ENCODE results near the gene TRIM65. TPM values are rescaled to one million over a fixed set of nuclear protein-coding genes. Genes with fewer than 3 reads are reported as not detected.

Gene TRIM65
- polyA plus RNA-seq, 1 donor from 2014 or later: 1.5 TPM

GRCh38 chr17:75909812-75910274 lies 13.1 kb upstream of the TRIM65 start:
- Histone ChIP-seq H3K9me2 (ENCODE audit: insufficient read depth, low read length) (no peaks in the 10 kb centered on the region), H3K4me2 (ENCODE audit: low read length) (no peak overlapping the region), H3K79me2 (replicated peaks; ENCODE audit: insufficient read depth, low read length) (no peaks in the 10 kb centered on the region), H4K20me1 (ENCODE audit: insufficient read depth) (no peaks in the 10 kb centered on the region), H3F3A (ENCODE audit: insufficient read depth, low read length, poor library complexity, severe bottlenecking) (no peaks in the 10 kb centered on the region), H3K9me3 (ENCODE audit: low read length) (no peaks in the 10 kb centered on the region), H3K27ac (ENCODE audit: low read length) (no peak overlapping the region), H3K9ac (ENCODE audit: low read length) (no peak overlapping the region), H2AFZ (ENCODE audit: low read depth, low read length) (no peak overlapping the region), H3K36me3 (ENCODE audit: insufficient read depth, low read length) (no peaks in the 10 kb centered on the region), H3K4me3 (ENCODE audit: low read length) (no peak overlapping the region), H3K27me3 (ENCODE audit: insufficient read depth, low read depth, low read length) (no peaks in the 10 kb centered on the region)
- no peak for TF ChIP-seq REST (IDR thresholded peaks at IDR 0.05; ENCODE audit: borderline replicate concordance)
- TF ChIP-seq RAD21 (conservative IDR thresholded peaks at IDR 0.05): no peak
- TF ChIP-seq TAF1 (IDR thresholded peaks at IDR 0.05; ENCODE audit: low read depth): no peak
- no peak for TF ChIP-seq MXI1 (conservative IDR thresholded peaks at IDR 0.05; ENCODE audit: poor library complexity, severe bottlenecking)
- TF ChIP-seq CTCF (IDR thresholded peaks at IDR 0.05; ENCODE audit: poor library complexity, severe bottlenecking): no peak
- no peak for TF ChIP-seq POLR2AphosphoS5 (IDR thresholded peaks at IDR 0.05)
- no peak for TF ChIP-seq SMC3 (conservative IDR thresholded peaks at IDR 0.05; ENCODE audit: poor library complexity)
- no peak for TF ChIP-seq EP300 (conservative IDR thresholded peaks at IDR 0.05; ENCODE audit: poor library complexity, severe bottlenecking)
- no peak for TF ChIP-seq EZH2 (IDR thresholded peaks at IDR 0.05; ENCODE audit: borderline replicate concordance, insufficient read depth, low read length, poor library complexity, severe bottlenecking)

- H3K79me2 ChIP-seq (replicated peaks; ENCODE audit: insufficient read depth, low read length): no peaks in the 10 kb centered on the region
- H3K36me3 ChIP-seq (ENCODE audit: insufficient read depth, low read length): no peaks in the 10 kb centered on the region
- no peak overlapping the region for H2AFZ ChIP-seq (ENCODE audit: low read depth, low read length)
- TF ChIP-seq EP300 (conservative IDR thresholded peaks at IDR 0.05; ENCODE audit: poor library complexity, severe bottlenecking) (no peak), RAD21 (conservative IDR thresholded peaks at IDR 0.05) (no peak), POLR2AphosphoS5 (IDR thresholded peaks at IDR 0.05) (no peak), TAF1 (IDR thresholded peaks at IDR 0.05; ENCODE audit: low read depth) (no peak), REST (IDR thresholded peaks at IDR 0.05; ENCODE audit: borderline replicate concordance) (no peak), CTCF (IDR thresholded peaks at IDR 0.05; ENCODE audit: poor library complexity, severe bottlenecking) (no peak), SMC3 (conservative IDR thresholded peaks at IDR 0.05; ENCODE audit: poor library complexity) (no peak), EZH2 (IDR thresholded peaks at IDR 0.05; ENCODE audit: borderline replicate concordance, insufficient read depth, low read length, poor library complexity, severe bottlenecking) (no peak), MXI1 (conservative IDR thresholded peaks at IDR 0.05; ENCODE audit: poor library complexity, severe bottlenecking) (no peak)
- H3K27ac ChIP-seq (ENCODE audit: low read length): no peak overlapping the region
- H3K4me3 ChIP-seq (ENCODE audit: low read length): no peak overlapping the region
- H3K9me2 ChIP-seq (ENCODE audit: insufficient read depth, low read length): no peaks in the 10 kb centered on the region
- no peaks in the 10 kb centered on the region for H3K27me3 ChIP-seq (ENCODE audit: insufficient read depth, low read depth, low read length)
- no peak overlapping the region for H3K4me2 ChIP-seq (ENCODE audit: low read length)
- no peaks in the 10 kb centered on the region for H3K9me3 ChIP-seq (ENCODE audit: low read length)
- H3K9ac ChIP-seq (ENCODE audit: low read length): no peak overlapping the region
- no peaks in the 10 kb centered on the region for H4K20me1 ChIP-seq (ENCODE audit: insufficient read depth)
- no peaks in the 10 kb centered on the region for H3F3A ChIP-seq (ENCODE audit: insufficient read depth, low read length, poor library complexity, severe bottlenecking)
These were observed 12.5 kb upstream of the TRIM65 start for GRCh38 chr17:75909051-75909811.

Measured in neural cell (in vitro differentiated cells).